T-helper 1 cell (primary cell): ENCODE data around the gene REPS1.

Experiments used
- DNase-seq, 5 donors: peaks; one replicate each; pipeline ENCODE4 v3.0.0-alpha.2; 2012 to 2020

REPS1 gene

DNA sequence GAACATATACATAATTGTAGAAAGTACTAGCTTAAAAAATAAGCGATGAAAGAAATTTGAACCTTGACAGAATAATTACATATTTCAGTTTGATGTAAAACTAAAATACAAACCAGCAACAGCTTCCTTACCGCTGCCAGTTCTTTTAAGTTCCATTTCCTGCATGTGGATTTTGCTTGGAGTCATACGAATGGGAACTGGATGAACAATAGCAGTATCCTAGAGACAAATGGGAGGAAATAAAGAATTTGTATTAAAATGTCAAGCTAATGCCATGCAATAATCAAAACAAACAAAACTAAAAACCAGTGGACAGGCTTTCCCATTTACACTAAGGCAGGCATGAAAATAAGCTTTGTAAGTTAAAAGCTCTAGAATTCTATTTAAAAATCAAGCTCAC is 67.1 kb downstream of the REPS1 start:
- no peak for DNase-seq

DNA sequence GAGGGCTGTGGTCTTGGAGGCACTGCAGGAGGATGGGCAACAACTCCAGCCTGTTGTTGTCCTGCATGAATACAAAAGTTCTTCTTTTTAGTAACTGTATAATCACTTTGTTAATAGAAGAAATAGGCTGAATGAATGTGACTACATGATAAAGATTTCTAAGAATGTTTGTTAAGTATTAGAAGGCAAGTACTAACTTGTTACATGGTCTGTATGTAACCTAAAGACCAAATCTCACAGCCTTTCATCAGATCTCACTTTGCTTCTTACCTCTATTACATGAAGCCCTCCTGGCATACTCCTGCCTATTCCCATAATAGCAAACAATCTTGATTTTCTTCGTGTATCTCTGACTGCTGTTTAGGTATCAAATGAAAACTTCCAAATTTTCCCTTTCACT is 73.4 kb downstream of the REPS1 start:
- no peak for DNase-seq

DNA sequence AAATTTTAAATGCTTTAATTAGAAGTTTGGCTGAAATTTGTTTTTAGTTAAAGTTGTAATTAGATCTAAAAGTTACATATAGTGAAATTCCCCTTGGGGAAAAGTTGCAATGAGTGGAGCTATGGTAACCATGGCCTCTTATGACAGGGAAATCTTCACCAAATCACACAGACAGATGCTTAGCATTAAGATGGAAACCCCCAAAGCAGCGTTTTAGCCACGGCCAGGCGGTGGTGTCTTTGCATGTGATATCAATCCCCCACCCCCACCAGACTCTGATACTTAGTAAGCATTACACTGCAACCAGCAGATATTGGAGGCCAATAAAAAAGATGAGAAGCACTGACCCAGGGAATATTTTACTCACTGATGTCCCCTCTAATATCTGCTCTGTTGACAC is 75.7 kb downstream of the REPS1 start:
- DNase-seq, result no peak

DNA sequence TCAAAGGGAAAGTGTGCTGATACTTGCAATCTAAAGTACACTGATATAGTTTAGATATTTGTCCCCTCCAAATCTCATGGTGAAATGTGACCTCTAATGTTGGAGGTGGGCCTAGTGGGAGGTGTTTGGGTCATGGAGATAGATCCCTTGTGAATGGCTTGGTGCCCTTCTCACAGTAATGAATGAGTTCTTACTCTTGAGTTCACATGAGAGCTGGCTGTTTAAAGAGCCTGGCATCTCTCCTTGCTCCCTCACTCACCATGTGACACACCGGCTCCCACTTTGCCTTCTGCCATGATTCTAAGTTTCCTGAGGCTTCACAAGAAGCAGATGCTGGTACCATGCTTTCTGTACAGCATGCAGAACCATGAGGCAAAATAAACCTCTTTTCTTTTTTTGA is 78.1 kb downstream of the REPS1 start:
- DNase-seq, result no peak

DNA sequence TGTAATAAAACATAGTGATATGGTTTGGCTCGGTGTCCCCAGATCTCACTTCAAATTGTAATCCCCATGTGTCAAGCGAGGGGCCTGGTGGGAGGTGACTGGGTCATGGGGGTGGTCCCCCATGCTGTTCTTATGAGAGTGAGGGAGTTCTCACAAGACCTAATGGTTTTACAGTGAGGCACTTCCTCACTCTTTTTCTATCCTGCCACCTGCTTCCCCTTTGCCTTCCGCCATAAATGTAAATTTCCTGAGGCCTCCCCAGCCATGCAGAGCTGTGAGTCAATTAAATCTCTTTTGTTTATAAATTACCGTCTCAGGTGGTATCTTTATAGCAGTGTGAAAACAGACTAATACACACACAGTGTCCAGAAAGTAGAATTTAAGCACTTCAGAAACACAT is 78.5 kb downstream of the REPS1 start:
- DNase-seq, result no peak

DNA sequence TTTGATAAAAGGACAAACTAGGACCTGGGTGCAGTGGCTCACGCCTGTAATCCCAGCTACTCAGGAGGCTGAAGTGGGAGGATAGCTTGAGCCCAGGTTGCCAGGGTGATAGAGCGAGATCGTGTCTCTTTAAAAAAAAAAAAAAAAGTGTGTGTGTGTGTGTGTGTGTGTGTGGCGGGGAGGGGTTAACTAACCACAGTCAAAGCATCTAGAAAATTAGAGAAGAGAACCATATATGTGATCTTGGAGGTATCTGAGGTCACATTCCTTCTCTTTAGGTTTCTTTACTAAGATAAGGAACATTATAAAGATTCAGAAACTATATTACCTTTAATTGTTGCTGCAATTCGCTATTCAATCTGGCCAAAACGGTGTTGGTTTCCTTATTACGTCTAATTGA is 80.9 kb downstream of the REPS1 start:
- no peak for DNase-seq

DNA sequence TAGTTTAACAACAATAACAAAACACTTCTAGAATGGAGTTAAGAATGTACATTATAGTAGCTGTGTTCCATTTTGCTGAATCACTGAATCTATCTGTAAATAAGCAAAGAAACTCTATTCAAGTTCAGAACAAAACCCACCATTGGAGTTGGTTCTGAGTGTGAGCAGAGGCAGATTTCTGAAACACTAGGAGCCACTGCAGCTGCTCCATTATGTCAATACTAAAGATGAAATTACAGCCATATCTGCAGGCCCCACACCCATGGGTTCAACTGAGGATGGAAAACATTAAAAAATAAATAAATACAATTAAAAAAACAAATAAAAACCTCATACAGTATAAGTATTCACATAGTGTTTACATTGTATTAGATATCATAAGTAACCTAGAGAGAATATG is 91.0 kb downstream of the REPS1 start:
- no peak for DNase-seq

DNA sequence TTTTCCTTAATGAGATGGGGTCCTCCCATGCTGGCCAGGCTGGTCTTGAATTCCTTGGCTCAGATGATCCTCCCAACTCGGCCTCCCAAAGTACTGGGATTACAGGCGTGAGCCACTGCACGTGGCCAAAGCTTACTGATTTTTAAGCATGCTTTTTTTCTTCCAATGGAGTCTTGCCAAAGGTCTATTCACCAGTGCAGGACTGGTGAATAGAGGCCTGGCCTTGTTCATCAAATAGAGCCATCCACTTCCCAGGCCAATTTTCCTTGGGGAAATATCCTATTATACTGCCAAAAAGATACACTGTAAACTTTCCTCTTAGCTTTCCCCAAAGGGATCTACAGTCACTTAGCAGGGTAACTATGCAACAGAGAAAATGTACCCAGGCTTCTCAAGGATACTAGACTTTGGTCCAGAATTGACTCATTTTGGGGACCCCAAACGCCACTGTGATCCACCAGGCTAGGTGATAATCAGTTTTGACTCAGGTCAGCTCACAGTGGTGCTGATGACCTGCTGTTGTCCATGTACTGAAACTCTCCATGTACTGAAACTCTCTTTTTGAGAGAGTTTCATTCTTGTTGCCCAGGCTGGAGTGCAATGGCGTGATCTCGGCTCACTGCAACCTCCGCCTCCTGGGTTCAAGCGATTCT is 91.8 kb downstream of the REPS1 start:
- DNase-seq, result no peak

DNA sequence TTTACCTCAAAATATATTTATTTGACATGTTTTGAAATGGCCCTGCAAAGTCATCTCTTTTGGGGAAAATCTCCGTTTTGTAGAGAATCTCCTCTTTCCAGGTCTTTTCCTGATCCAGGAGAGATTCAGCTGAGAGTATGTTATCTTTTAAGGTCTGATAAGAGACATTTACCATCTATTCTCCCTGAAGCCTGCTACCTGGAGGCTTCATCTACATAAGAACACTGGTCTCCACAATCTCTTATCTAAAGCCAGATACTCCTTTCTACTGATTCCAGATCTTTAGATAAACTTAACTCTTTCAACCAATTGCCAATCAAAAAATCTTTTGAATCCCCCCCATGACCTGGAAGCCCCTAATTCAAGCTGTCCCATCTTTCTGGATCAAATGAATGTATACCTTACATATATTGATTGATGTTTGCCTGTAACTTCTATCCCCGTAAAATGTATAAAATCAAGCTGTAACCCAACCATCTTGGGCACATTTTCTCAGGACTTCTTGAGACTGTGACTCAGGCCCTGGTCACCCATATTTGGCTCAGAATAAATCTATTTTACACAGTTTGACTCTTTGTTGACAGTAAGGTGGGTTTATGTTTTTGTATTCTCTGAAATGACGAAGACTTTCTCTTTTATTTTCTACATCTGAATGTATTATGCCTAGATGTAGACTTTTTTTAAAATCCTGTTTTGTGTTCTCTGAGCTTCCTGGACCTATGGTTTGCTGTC is 96.6 kb downstream of the REPS1 start:
- DNase-seq, result no peak

DNA sequence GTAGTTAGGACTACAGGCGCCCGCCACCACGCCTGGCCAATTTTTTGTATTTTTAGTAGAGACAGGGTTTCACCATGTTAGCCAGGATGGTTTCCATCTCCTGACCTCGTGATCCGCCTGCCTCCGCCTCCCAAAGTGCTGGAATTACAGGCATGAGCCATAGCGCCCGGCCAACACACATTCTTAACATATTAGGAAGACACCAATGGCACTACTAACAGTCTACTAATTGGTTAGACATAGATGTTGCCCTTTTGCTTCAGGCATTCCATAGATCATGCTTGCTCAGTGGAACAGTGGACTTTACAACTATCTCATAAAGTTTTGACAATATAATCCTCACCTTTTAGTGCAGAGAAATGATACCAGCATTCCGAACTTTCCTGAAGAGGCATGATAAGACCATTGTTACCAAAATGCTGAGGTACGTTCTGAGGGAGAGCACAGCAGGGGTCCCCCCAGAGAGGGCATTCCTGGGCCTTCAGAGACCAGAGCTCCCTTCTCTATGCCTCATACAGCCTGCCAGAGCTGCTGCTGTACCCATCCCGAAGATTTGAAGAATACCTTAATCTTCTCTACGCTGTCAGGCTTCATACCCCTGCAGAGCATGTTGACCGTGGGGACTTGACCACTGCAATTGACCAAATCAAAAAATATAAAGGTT is 102.8 kb downstream of the REPS1 start:
- DNase-seq, result no peak

DNA sequence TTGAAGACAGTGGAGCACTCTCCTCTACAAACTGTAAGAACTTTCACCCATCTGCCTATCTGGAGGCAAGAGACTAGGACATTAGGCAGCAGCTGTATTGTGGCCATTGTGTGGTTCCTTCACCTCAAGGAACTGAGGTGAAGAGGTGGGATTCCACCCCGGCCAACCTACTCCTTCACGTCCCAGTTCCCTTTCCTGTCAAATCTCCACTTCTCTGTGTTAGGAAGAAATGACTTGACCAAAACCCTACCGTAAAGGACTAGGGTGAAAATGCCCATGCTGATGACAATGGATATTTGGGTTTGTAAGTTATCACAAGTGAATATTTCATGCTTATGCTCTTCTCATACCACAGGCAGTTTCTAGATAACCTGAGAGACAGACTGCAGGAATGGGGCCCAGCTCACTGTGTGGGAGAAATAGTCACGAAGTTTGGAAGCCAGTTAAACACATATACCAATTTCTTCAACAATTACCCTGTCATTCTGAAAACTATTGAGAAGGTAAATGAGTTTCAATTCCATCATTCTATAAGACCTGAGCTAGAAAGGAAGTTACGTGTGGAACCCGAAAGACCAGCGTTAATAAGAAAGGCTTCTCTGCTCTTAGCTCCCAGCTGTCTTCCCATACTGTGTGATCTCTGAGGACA is 105.6 kb downstream of the REPS1 start:
- DNase-seq, result peak in 1 of 5 donors; percentile 12

DNA sequence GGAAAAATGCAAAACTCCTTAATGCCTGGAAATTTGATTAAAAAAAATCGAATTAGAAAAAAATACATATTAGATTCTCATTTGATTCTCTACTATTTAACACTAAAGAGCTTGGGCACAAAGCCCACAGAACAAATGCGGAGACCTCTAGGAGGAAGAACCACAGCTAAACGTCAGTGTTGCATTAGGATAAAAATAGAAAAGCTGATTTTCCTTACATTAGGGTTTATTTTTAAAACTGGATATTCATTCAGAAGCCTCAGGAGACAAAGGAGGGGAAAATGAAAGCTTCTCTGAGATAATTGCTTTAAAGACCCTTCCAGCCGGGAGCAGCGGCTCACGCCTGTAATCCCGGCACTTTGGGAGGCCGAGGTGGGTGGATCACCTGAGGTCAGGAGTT is 114.9 kb downstream of the REPS1 start:
- no peak for DNase-seq

DNA sequence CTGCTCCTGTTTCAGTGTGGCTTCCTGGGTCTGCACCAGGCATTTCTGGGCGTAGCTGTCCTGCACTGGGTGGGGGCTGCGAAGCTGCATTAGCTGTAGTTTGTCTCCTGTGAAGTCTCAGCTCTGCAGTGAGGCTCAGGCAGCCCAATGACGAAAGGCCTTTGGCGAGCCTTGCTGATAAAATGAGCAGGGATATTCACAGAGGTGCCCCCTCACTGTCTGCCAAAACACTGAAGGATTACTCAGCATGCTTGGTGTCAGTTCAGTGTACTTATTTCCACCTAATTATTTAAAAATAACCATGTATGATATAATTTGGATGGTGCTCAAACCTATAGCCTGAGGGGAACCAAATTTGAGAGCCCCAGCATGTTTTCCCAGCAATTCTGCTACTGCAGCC is 118.7 kb downstream of the REPS1 start:
- DNase-seq, result no peak

DNA sequence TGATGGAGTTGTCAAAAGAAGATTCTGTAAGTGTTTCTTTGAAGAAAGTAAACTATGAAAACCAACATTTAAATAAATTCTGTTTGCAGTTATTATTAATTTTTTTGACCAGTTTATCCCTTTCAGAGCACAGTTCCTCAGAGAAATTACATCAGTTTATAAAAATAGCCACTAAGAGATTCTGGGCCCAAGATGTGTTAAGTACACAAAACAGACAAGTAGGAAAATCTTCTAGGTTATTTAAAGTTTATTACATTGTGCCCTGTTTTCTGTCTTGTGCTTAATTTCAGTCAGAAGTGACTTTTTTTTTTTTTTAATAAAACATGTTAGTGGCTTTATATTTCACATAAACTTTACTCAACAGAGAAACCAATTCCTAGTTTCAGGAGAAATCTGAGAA is 119.9 kb downstream of the REPS1 start:
- DNase-seq, result no peak

DNA sequence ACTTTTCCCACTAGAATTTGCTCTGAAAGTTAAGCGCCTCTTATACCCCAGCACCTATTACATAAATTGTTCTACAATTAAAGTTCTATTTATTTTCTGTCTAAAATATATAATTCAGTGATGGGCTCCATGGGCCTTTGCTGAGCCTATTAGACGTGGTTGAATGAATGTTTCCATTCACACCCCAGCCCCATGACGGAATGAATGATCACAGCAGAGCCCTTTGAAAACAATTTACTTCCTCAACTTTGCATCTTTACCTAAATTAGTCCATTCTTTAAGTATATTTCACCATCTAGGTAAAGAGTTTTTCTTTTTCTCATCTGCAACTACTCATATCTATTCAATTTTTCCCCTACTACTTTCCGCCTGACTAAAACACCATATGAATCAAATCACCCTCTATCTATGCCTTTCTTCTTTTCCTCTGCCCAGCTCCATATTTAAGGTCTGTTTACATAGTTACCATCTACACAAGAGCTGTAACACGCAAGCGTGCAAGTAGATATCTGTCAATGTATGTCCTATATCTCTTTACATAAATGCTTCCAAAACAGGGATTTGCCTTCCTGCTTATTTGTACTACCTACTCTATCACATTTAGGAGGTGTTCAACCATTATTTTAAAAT is 122.5 kb downstream of the REPS1 start:
- DNase-seq, result no peak

DNA sequence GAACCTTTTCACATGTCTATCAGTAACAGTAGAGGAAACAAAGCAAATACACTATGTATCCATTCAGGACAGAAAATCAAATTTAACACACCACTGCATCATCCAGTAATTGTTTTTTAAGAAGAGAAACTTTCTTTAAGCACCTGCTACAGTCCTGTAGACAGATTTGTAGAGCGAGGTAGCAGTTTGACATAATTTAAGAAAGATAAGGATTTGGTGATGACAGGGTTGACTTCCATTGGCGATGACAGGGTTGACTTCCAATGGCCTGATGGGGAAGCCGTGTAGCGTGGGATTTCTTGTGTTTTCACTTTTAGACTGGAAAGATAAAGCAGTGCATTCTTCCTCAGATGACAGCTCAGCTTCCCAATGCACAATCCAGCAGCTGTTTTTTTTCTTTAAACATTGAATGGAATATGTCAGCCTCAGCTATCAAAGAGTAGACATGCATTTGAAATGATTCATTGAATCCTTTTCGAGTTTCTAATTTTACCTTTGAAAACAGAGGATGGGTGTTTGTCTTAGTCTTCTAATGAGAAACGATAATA is 123.6 kb downstream of the REPS1 start:
- DNase-seq, result no peak

DNA sequence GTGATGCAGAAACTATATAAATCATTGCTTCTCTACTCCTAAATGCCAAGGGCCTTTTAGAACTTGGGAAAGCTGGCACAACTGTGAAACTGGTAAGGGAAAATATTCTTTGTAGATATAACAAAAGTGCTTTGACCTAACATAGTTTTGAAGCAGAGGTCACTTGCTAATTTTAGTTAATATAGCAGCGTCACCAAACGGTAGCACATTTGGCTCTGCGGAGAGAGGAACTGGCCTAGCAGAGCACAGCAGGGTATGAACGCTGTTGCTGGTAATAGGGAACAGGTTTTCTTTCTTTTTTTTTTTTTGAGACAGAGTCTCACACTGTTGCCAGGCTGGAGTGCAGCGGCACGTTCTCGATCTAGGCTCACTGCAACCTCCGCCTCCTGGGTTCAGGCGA is 124.7 kb downstream of the REPS1 start:
- no peak for DNase-seq

DNA sequence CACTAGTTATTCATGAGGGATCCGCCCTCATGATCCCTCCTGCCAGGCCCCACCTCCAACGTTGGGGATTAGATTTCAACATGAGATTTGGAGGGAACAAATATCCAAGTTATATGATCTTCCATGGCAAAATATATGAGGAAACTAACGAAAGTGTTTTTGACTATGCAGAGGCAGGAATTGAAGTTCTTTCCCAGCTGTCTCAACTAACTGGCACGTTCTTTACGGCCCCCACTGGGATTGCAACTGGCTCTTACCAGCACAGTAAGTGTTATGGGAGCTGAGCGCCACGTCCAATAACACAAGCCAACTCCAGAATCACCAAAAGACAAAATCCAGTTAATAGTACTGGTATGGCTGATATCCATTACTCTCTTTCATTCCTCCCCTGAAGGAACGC is 125.6 kb downstream of the REPS1 start:
- no peak for DNase-seq

DNA sequence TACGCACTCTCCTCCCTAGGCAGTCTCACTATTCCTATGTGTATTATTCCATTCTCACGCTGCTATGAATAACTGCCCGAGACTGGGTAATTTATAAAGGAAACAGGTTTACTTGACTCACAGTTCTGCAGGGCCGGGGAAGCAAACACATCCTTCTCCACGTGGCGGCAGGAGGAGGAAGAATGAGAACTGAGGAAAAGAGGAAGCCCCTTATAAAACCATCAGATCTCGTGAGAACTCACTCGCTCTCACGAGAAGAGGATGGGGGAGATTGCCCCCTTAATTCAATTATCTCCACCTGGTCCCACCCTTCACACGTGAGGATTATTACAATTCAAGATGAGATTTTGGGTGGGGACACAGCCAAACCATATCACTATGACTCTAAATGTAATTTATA is 130.3 kb downstream of the REPS1 start:
- no peak for DNase-seq

DNA sequence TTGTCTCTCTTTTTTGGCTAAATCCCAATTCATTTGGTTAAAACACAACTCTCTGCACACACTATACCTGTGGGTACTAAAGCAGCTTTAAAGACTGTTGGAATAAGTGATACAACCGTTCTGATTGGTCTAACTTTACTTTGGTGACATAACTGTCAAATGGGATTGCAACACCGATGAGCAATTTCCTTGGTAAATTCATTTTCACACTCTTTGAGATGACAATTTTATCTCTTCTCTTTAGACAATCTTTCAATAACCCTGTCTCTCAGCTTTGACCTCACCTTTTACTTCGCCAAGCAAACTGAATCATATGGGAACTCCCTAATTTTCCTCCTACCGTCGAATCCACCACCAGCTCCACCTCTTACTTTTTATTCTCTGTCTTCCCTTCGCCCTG is 131.4 kb downstream of the REPS1 start:
- no peak for DNase-seq
